Urinary bladder (tissue), 4 donors: Measurements from ENCODE around the gene COX19. TPM values are rescaled to one million over a fixed set of nuclear protein-coding genes. Genes with fewer than 3 reads are reported as not detected.
"Not testable (repeated sequence)": the region's sequence is repeated elsewhere in the genome, so short reads cannot be mapped to it uniquely, and the experiment has no call there.

Experiments
- DNase-seq: peaks from one replicate; pipeline ENCODE4 v3.0.0-alpha.2; 2015; ENCODE audit errors: extremely low spot score
- H3K27ac ChIP-seq: one replicate; pipeline ENCODE4 v1.5.1; 2013; ENCODE audit warnings: low read depth, mild to moderate bottlenecking, moderate library complexity
- H3K36me3 ChIP-seq: one replicate; pipeline ENCODE4 v1.6.1; 2013; ENCODE audit warnings: mild to moderate bottlenecking, moderate library complexity; ENCODE audit not compliant: insufficient read depth
- H3K4me1 ChIP-seq: one replicate; pipeline ENCODE4 v1.6.1; 2013; ENCODE audit warnings: mild to moderate bottlenecking, moderate library complexity; ENCODE audit not compliant: insufficient read depth
- H3K4me3 ChIP-seq: one replicate; pipeline ENCODE4 v1.5.1; 2013; ENCODE audit warnings: low read depth, low read length
- WGBS: extraction: QIAGEN DNeasy Blood & Tissue Kit; methylation state at CpG from one replicate; pipeline ENCODE4 v1.1.7; 2013; 5-methylcytosine and 5-hydroxymethylcytosine counted together
- polyA plus RNA-seq: library from polyadenylated mRNA; stranded (reverse); fragments of 200-250 nt; gene quantifications from one replicate; pipeline ENCODE4 v1.2.3, GENCODE V29; 2013
- total RNA-seq: library from RNA; depleted of rRNA; stranded (reverse); fragments of >200 nt; gene quantifications from one replicate; pipeline ENCODE4 v1.2.3, GENCODE V29; 2014
- donor health status: healthy with polysubstance abuse.
- donor health status: healthy.

COX19 gene
- total and polyA plus RNA-seq, 2 donors: 6.5 to 24.0 TPM

DNA sequence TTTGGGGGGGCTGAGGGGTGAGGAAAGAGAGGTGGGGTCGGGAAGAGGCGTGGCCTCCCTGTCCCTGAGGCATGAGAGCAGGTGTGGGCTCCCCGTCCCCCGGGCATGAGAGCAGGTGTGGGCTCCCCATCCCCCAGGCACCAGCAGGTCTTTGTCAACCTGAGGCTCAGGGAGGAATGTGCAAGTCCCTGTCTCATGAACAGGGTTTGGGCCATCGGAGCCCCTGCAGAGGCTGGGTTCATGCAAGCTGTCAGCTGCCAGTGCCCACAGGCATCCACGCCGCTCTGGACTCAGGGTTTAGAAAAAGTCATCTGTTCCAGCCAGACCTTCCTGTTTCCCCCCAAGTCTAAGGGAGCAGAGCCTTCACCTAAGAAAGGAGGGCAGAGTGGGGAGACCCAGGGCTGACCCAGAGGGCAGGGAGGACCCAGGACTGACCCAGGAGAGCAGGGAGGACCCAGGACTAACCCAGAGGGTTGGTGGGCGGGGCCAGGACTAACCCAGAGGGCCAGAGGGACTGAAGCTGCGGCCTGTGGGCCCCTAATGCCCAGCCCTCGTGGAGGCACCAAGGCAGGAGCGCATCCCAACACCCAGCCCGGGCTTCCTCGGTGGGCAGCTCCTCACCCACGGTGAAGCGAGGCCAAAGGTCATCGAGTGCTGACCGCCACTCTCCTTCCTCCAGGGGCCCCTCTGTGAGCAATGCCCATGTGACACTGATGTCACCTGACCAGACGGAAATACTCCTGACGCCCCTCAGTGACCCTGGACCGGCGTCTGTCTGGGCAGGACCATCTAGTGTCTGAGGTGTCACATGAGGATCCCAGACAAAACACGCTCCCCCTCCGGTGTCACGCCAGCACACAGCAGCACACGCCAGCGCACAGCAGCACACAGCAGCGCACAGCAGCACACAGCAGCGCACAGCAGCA, 40.1 kb upstream of the COX19 start:
- H3K4me3 ChIP-seq: no peak overlapping the region
- 76% methylated on average over 28 of the region's 28 CpGs for WGBS
- no peaks in the 10 kb centered on the region for H3K4me1 ChIP-seq
- H3K27ac ChIP-seq: no peak overlapping the region
- DNase-seq: no peak
- H3K36me3 ChIP-seq: no peaks in the 10 kb centered on the region

DNA sequence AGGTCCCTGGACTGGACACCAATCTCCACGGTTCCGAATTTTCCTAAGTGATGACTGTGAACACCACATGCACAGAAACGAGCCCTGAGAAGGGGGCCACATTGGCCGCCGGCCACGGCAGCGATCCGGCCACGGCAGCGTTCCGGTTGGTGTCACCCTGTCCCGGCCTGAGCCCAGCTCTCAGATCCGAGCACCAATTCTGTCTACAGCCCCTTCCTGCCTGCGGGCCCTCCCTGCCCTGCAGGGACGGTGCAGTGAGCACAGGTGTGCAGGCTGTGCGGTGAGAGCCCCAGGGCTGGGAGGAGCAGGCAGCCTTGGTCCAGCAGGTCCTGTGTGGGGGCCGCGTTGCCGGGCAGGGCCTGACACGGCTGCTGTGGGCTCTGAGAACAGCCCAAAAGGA, 39.3 kb upstream of the COX19 start:
- DNase-seq: no peak
- WGBS: 88% methylated on average over 20 of the region's 20 CpGs
- Histone ChIP-seq H3K36me3 (no peaks in the 10 kb centered on the region), H3K4me3 (no peak overlapping the region), H3K27ac (no peak overlapping the region), H3K4me1 (no peaks in the 10 kb centered on the region)

DNA sequence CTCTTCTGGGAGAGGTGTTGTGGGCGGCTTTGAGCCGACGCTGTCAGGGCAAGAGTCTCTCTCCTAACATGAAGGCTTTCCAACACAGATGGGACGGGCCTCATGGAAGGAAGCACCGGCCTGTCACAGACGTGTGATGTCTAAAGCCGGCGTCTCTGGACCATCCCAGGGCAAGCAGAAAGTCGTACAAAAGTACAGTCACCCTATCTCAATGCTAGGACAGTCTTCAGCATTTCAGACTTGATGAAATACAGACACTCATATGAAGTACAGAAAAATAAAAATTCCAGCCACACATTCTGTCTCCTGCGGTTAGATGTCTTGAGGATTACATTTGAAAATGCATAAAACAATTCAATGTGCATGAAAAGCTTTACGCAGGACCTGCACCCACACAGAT, 38.2 kb upstream of the COX19 start:
- Histone ChIP-seq H3K27ac (no peak overlapping the region), H3K4me3 (no peak overlapping the region), H3K4me1 (no peaks in the 10 kb centered on the region), H3K36me3 (no peaks in the 10 kb centered on the region)
- DNase-seq: no peak
- 63% methylated on average over 11 of the region's 11 CpGs for WGBS

DNA sequence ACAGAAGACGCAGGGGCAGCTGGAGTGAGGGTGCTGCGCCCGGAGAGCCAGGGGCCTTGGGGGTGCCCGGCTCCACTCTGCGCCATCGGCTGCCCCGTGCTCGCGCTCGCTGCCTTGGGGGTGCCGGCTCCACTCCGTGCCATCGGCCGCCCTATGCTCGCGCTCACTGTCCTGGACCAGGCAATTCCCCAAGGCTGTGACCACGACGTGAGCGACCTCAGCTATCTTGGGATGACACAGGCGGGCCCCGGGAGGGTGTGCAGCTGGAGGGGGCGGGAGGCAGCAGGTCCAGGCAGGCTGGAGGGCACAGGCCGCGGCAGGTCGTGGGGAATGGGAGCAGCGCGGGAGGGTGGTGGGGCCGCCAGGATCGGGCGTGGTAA, 37.4 kb upstream of the COX19 start:
- H3K27ac ChIP-seq: no peak overlapping the region
- H3K4me1 ChIP-seq: no peaks in the 10 kb centered on the region
- WGBS: 84% methylated on average over 30 of the region's 30 CpGs
- H3K4me3 ChIP-seq: no peak overlapping the region
- DNase-seq: no peak
- no peaks in the 10 kb centered on the region for H3K36me3 ChIP-seq

DNA sequence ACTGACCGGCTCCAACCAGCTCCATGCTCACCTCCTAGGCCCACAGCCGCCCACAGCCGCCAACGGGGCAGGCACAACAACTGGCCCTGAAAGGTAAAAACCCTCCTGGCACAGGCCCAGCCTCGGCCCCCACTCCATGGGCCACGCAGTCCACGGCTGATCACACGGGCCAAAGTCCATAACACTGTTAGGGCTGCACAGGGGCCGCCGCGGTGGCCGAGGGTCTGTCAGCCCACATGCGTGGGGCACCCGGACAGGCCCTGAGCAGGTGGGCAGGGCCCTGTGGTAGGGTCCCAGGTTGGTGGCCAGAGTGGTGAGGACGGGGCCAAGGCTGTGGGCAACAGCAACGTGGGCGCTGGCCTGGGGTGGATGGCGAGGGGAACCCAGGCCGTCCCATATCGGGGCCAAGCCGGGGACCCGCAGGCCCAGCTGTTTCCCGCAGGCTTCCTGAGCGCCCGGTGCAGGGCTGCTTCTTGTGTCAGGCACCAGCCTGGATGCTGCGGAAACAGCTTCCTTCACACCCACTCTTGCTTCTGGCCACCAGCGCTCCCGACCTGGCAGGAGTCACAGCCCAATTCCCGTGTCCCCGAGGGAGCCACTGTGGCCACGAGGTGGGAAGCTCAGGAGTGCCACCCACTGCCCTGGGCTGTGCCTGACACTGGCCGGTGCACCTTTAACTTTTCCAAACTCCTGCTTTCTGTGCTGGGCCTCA, 36.8 kb upstream of the COX19 start:
- H3K27ac ChIP-seq: no peak overlapping the region
- DNase-seq: no peak
- no peak overlapping the region for H3K4me3 ChIP-seq
- 88% methylated on average over 32 of the region's 32 CpGs for WGBS
- H3K36me3 ChIP-seq: no peaks in the 10 kb centered on the region
- H3K4me1 ChIP-seq: no peaks in the 10 kb centered on the region

DNA sequence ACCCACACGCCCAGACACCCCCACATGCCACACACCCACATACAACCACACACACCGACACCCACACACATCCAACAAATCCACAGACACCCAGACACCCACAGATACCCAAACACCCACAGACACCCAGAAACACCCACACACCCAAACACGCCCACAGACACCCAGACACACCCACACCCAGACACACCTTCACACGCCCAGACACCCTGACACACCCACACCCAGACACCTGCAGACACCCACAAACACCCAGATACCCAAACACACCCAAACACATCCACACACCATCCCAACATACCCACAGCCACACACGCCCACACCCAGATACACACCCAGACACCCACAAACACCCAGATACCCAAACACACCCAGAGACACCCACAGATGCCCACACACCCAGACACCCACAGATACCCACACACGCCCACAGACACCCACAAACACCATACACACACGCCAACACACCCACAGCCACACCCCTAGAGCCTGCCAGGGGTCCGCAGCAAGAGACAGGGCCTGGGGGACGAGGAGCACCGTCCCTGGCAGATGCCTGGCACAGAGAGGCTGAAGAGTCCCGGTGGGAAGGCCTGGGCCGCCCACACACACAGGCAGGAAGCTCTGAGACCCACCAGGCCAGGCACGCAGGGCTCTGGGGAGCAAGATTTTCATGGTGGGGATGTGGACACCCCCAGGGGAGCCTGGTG, 36.1 kb upstream of the COX19 start:
- Histone ChIP-seq H3K27ac (no peak overlapping the region), H3K36me3 (no peaks in the 10 kb centered on the region), H3K4me3 (no peak overlapping the region), H3K4me1 (no peaks in the 10 kb centered on the region)
- WGBS: 84% methylated on average over 13 of the region's 13 CpGs
- DNase-seq: no peak

DNA sequence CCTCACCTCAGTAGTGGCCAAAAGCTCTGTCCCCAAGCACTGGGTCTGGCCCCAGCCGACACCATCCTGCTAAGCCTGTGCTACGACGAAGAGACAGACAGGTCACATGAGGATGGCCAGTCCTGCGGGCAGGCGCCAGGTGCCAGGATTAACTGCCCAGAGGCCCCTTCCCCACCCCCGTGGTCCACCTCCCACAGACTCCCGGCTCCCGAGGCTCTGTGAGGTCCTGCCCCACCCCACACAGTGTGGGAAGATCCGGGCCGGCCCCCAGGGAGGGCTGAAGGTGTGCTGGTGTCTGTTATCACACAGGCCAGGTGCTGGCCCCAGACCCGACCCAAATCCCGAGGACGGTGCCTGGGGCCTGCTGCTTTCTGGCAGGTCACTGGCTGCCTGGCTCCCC, 34.9 kb upstream of the COX19 start:
- Histone ChIP-seq H3K36me3 (no peaks in the 10 kb centered on the region), H3K4me3 (no peak overlapping the region), H3K27ac (no peak overlapping the region), H3K4me1 (no peaks in the 10 kb centered on the region)
- 82% methylated on average over 13 of the region's 13 CpGs for WGBS
- DNase-seq: no peak

DNA sequence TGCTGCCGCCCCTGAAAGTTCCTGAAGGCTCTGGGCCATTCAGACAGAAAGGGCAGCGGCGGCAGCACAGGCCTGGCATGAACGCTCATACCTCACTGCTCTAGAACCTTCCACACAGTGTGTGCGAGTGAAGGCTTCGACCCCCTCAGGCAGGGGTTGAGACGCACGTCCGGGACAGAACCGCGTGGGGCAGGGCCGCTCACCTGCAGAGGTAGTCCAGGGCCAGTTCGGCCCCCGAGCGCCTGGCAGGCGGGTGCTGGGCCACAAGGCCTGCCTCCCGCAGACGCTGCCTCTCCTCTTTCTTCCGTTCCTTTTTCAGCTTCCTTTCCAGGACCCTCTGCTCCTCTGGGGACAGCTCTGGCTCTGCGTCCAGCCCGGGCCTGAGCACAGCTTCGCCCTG, 34.4 kb upstream of the COX19 start:
- Histone ChIP-seq H3K4me1 (no peaks in the 10 kb centered on the region), H3K27ac (no peak overlapping the region), H3K4me3 (no peak overlapping the region), H3K36me3 (no peaks in the 10 kb centered on the region)
- DNase-seq: no peak
- WGBS: 96% methylated on average over 22 of the region's 22 CpGs

DNA sequence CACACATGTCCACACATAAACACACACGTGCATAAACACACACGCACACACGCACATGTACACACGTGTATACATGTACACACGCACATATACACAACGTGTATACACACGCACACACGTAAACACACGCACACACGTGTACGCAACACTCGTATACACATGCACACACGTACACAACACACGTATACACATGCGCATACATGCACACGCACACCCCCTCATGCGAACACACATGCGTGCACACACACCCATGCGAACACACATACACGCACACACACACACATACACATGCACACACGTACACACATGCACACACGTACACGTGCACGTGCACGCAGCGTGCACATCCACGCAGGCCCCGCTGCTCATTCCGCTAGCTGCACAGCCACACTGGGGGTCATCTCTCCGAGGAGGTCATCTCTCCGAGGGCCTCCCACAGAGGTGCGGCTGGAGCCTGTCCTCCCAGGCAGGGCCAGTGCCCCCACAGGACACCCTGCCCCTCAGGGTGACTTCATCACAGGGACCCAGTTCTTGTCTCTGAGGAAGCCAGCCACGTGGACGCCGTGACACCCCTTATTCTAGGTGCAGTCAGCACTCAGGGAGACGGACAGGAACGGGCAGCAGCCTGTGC, 33.5 kb upstream of the COX19 start:
- DNase-seq: no peak
- no peak overlapping the region for H3K27ac ChIP-seq
- no peak overlapping the region for H3K4me3 ChIP-seq
- no peaks in the 10 kb centered on the region for H3K36me3 ChIP-seq
- WGBS: 91% methylated on average over 37 of the region's 37 CpGs
- no peaks in the 10 kb centered on the region for H3K4me1 ChIP-seq

DNA sequence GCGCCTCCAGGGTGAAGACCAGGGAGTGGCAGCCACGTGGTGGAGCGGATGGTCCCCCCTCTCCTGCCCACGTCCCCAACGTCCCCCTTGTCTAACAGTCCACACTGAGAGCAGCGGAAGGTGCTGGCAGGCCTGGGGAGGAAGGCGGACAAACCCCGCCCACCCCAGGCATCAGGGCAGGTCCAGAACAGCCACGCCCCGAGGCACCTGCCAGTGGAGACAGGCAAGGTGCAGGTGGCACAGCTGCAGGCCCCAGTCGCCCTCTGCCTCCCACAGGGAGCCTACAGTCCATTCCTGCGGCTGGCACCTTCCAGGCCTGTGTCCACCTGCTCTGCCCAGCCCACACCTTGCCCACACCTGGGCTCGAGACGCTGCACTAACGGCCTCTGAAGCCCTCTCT, 32.6 kb upstream of the COX19 start:
- no peaks in the 10 kb centered on the region for H3K4me1 ChIP-seq
- H3K27ac ChIP-seq: no peak overlapping the region
- DNase-seq: no peak
- H3K4me3 ChIP-seq: no peak overlapping the region
- 88% methylated on average over 15 of the region's 15 CpGs for WGBS
- H3K36me3 ChIP-seq: no peaks in the 10 kb centered on the region

DNA sequence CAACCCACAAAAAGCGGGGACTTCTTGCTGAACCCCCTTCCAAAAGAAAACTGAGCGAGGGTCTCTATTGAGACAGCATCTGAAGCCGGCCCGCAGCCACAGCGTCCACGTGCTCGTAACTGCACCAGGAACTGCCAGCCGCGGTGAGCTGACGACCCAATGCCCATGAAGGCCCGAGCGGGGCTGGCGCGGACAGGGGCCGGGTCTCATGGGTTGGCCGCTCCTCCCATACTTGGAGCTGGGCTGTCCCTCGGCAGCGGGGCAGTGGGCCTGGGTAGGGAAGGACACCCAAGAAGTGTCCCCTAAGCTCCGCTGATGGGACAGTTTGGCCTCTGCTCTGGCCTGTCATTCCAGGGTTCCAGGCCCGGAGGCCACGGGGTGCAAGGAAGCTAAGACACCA, 30.0 kb upstream of the COX19 start:
- Histone ChIP-seq H3K36me3 (no peaks in the 10 kb centered on the region), H3K4me3 (no peak overlapping the region), H3K27ac (no peak overlapping the region), H3K4me1 (no peaks in the 10 kb centered on the region)
- WGBS: 92% methylated on average over 21 of the region's 21 CpGs
- DNase-seq: no peak

DNA sequence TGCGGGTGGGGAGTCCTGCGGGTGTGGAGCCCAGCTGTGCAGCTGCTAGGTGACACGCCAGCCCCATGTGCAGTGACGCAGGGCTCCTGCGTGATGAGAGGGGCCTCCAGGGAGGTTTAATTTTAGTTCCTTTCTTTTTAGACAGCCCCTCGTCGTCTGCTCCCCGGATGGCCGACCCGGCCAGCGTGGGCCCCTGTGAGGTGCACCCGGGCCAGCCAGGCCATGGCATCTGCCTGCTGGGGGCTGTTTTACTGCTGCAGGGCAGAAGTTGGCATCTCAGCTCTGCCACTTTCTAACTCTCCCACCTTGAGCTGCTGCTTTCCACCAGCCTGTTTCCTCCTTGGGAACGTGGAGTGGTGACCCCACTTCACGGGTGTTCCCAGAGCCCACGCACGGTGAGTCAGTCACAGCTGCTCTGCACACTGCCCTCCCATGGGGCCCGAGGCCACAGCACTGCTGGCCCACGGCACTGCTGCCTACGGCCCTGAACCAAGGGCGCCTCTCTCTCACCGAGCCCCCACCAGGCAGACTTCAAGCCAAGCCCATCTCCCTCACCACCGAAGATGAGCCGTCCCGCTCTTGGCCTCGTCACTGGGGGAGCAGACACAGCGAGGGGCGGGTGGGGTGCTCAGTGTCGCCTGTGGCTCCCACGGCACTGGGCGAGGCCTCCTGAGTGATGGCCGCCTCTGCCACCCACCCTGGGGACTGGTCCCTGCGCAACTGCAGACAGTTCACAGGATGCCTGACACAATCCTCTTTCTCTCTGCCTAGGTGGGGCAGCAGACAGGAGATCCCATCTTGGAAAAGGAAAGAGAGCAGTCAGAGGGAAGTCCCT, 28.9 kb upstream of the COX19 start:
- no peak overlapping the region for H3K27ac ChIP-seq
- H3K4me3 ChIP-seq: no peak overlapping the region
- no peak for DNase-seq
- no peaks in the 10 kb centered on the region for H3K36me3 ChIP-seq
- WGBS: 83% methylated on average over 32 of the region's 32 CpGs
- no peaks in the 10 kb centered on the region for H3K4me1 ChIP-seq

DNA sequence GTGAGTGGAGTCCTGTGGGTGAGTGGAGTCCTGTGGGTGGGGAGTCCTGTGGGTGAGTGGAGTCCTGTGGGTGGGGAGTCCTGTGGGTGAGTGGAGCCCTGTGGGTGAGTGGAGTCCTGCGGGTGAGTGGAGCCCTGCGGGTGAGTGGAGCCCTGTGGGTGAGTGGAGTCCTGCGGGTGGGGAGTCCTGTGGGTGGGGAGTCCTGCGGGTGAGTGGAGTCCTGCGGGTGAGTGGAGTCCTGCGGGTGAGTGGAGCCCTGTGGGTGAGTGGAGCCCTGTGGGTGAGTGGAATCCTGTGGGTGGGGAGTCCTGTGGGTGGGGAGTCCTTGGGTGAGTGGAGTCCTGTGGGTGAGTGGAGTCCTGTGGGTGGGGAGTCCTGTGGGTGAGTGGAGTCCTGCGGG, 27.1 kb upstream of the COX19 start:
- not testable (repeated sequence) for H3K4me1 ChIP-seq, DNase-seq, H3K27ac ChIP-seq, H3K4me3 ChIP-seq, H3K36me3 ChIP-seq
- 86% methylated on average over 6 of the region's 7 CpGs for WGBS
